DND-41 (cell line): Measurements from ENCODE around the gene LYST.
"Not testable (repeated sequence)": the region's sequence is repeated elsewhere in the genome, so short reads cannot be mapped to it uniquely, and the experiment has no call there.

Experiments
- ATAC-seq: fragments of 200-7000 bp; cut with Tn5 transposase; 3 replicates; pipeline ENCODE4 v1.9.1; 2021; ENCODE audit warnings: low read depth; ENCODE audit not compliant: insufficient read depth
- DNase-seq: peaks from one replicate; pipeline ENCODE4 v3.0.0-alpha.2; 2020
- H2AFZ ChIP-seq: 2 replicates; pipeline ENCODE4 v1.6.0; 2012; ENCODE audit warnings: low read depth, low read length
- H3K27ac ChIP-seq: 2 replicates; pipeline ENCODE4 v1.5.1; 2012; ENCODE audit warnings: low read length, inconsistent platforms
- H3K27me3 ChIP-seq: fragments of 200-600 bp; sonication (generic); 2 replicates; pipeline ENCODE4 v1.6.0; 2012; ENCODE audit warnings: low read length, mild to moderate bottlenecking, inconsistent platforms; ENCODE audit not compliant: insufficient read depth, poor library complexity
- H3K36me3 ChIP-seq: 2 replicates; pipeline ENCODE4 v1.5.1; 2012; ENCODE audit warnings: low read length, inconsistent platforms; ENCODE audit not compliant: insufficient read depth
- H3K4me1 ChIP-seq: 2 replicates; pipeline ENCODE4 v1.5.1; 2012; ENCODE audit warnings: mild to moderate bottlenecking, low read length; ENCODE audit not compliant: insufficient read depth
- H3K4me2 ChIP-seq: 2 replicates; pipeline ENCODE4 v1.6.0; 2012; ENCODE audit warnings: mild to moderate bottlenecking, moderate library complexity, low read length, inconsistent platforms; ENCODE audit not compliant: insufficient read depth
- H3K4me3 ChIP-seq, 2 experiments: fragments of 200-600 bp in 1 of 2; shearing (Covaris generic) in 1 of 2; 2 replicates each; pipeline ENCODE4 v1.5.1; 2012 to 2016; ENCODE audit warnings: inconsistent platforms in 2 of 2, low read length in 2 of 2, mild to moderate bottlenecking in 2 of 2, low read depth in 1 of 2, moderate library complexity in 1 of 2
- H3K79me2 ChIP-seq: 2 replicates; pipeline ENCODE4 v1.6.0; 2012; ENCODE audit warnings: low read length, inconsistent platforms; ENCODE audit not compliant: insufficient read depth
- H3K9ac ChIP-seq: 2 replicates; pipeline ENCODE4 v1.6.0; 2012; ENCODE audit warnings: low read depth, mild to moderate bottlenecking, inconsistent platforms, low read length, moderate library complexity
- H3K9me3 ChIP-seq: 2 replicates; pipeline ENCODE4 v1.5.1; 2012; ENCODE audit warnings: low read length, moderate library complexity, mild to moderate bottlenecking, inconsistent platforms; ENCODE audit not compliant: insufficient read depth, severe bottlenecking
- H4K20me1 ChIP-seq: 2 replicates; pipeline ENCODE4 v1.6.0; 2012; ENCODE audit warnings: low read length; ENCODE audit not compliant: insufficient read depth
- EZH2 ChIP-seq: IDR thresholded peaks from 3 replicates; pipeline ENCODE4 v1.6.1; 2012; ENCODE audit warnings: borderline replicate concordance, low read depth, mild to moderate bottlenecking, moderate library complexity, low read length, inconsistent platforms; ENCODE audit not compliant: severe bottlenecking
- TF ChIP-seq, protein P1 (sequence below): IDR thresholded peaks from 2 replicates; pipeline ENCODE4 v1.5.1; 2012; ENCODE audit warnings: borderline replicate concordance, low read length, moderate library complexity, mild to moderate bottlenecking; ENCODE audit not compliant: poor library complexity, severe bottlenecking; ENCODE audit errors: extremely low read depth

The LYST gene

DNA sequence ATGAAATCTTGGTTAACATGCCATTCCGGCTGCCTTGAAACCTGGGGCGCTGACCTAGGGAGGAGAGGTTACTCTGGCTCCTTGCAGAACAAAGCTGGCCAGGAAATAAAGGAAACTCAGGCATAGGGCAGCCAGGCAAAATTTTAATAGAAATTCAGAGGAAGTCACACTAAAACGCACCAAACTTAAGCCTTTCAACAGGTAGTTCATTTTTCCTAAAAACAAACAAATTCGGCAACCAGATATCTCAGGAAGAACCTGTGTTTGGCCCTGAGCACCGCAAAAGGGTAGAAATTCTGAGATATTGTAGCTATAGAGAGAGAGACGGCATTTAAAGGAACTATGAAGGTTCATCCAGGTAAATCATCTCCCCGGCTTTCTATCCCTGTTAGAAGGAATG, 13.1 kb downstream of the LYST start:
- H3K4me1 ChIP-seq, result no peaks in the 10 kb centered on the region
- H3K9me3 ChIP-seq, result no peaks in the 10 kb centered on the region
- ATAC-seq (no peak), DNase-seq (no peak)
- H3K4me2 ChIP-seq, result no peak overlapping the region
- no peak overlapping the region for H2AFZ ChIP-seq
- no peaks in the 10 kb centered on the region for H3K36me3 ChIP-seq
- H3K4me3 ChIP-seq, result no peak overlapping the region
- H3K27ac ChIP-seq, result no peak overlapping the region
- H4K20me1 ChIP-seq, result no peaks in the 10 kb centered on the region
- TF ChIP-seq, protein P1, sequence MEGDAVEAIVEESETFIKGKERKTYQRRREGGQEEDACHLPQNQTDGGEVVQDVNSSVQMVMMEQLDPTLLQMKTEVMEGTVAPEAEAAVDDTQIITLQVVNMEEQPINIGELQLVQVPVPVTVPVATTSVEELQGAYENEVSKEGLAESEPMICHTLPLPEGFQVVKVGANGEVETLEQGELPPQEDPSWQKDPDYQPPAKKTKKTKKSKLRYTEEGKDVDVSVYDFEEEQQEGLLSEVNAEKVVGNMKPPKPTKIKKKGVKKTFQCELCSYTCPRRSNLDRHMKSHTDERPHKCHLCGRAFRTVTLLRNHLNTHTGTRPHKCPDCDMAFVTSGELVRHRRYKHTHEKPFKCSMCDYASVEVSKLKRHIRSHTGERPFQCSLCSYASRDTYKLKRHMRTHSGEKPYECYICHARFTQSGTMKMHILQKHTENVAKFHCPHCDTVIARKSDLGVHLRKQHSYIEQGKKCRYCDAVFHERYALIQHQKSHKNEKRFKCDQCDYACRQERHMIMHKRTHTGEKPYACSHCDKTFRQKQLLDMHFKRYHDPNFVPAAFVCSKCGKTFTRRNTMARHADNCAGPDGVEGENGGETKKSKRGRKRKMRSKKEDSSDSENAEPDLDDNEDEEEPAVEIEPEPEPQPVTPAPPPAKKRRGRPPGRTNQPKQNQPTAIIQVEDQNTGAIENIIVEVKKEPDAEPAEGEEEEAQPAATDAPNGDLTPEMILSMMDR, result no peak
- no peak for TF ChIP-seq EZH2
- H3K27me3 ChIP-seq, result peaks cover 20% of the 10 kb centered on the region
- no peak overlapping the region for H3K9ac ChIP-seq
- H3K79me2 ChIP-seq, result no peaks in the 10 kb centered on the region

DNA sequence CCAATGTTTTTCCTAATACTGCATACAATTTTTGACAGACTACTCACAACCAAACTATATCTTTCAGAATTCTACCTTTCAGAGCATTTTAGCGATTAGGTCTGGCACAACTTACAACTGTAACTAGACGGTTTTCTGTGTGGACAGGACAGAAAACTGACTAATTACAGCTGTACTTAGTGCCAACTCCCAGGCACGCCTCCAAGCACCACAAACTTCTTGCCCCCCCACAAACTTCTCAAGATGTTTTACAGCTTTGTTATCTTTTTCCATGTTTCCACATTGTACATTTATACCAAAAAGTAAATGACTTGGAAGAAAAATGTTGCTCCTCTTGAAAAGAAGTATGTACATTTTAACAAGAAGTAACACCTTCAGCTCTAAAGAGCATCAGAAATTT, 13.8 kb downstream of the LYST start:
- Histone ChIP-seq H3K79me2 (no peaks in the 10 kb centered on the region), H3K4me1 (no peaks in the 10 kb centered on the region), H3K36me3 (no peaks in the 10 kb centered on the region), H3K27me3 (peaks cover 20% of the 10 kb centered on the region), H3K9me3 (no peaks in the 10 kb centered on the region), H3K4me3 (no peak overlapping the region), H3K4me2 (no peak overlapping the region), H2AFZ (no peak overlapping the region), H4K20me1 (no peaks in the 10 kb centered on the region), H3K9ac (no peak overlapping the region), H3K27ac (no peak overlapping the region)
- TF ChIP-seq, protein P1, result no peak
- TF ChIP-seq EZH2, result no peak
- no peak for ATAC-seq
- DNase-seq, result no peak

- ATAC-seq, result no peak
- Histone ChIP-seq H3K4me3 (no peak overlapping the region), H3K9me3 (no peaks in the 10 kb centered on the region), H3K4me2 (no peak overlapping the region), H4K20me1 (no peaks in the 10 kb centered on the region), H3K79me2 (no peaks in the 10 kb centered on the region), H3K4me1 (no peaks in the 10 kb centered on the region), H3K27me3 (peaks cover 20% of the 10 kb centered on the region), H3K36me3 (no peaks in the 10 kb centered on the region), H3K9ac (no peak overlapping the region), H2AFZ (no peak overlapping the region), H3K27ac (no peak overlapping the region)
- no peak for DNase-seq
- no peak for TF ChIP-seq EZH2
- TF ChIP-seq, protein P1, result no peak
Observed at GRCh38 chr1:235851939-235852338, 14.8 kb downstream of the LYST start.

GRCh38 chr1:235848251-235848650, 18.5 kb downstream of the LYST start:
- H3K9ac ChIP-seq, H2AFZ ChIP-seq, H3K4me1 ChIP-seq, H3K79me2 ChIP-seq, DNase-seq, H3K27me3 ChIP-seq, H4K20me1 ChIP-seq, H3K36me3 ChIP-seq, H3K4me3 ChIP-seq, H3K27ac ChIP-seq, ATAC-seq, H3K9me3 ChIP-seq, H3K4me2 ChIP-seq: not testable (repeated sequence)
